Right kidney (tissue), 9 donors: ENCODE measurements around the gene PSMD1.
"Not testable (repeated sequence)": the region's sequence is repeated elsewhere in the genome, so short reads cannot be mapped to it uniquely, and the experiment has no call there.

ENCODE experiments used
- DNase-seq: peaks from one replicate; pipeline ENCODE4 v3.0.0-alpha.2; 2016
- long read RNA-seq, 8 donors: transcript quantifications; one replicate each; lab custom pipeline, GENCODE V29; 2026

The PSMD1 gene
- long read RNA-seq, donor 1, transcript PSMD1-212 (2 exons, 546 nt) = major isoform, 9 of 31 reads
- long read RNA-seq, donor 1, partial matches to known transcripts = 20 of 31 reads
- long read RNA-seq, donor 1, other reads (novel, unspliced or antisense) = 0 of 31 reads
- long read RNA-seq, donor 2, partial matches to known transcripts = 14 of 16 reads
- long read RNA-seq, donor 2, other reads (novel, unspliced or antisense) = 0 of 16 reads
- long read RNA-seq, donor 3, transcript PSMD1-212 (2 exons, 546 nt) = major isoform, 7 of 8 reads
- long read RNA-seq, donor 3, partial matches to known transcripts = 0 of 8 reads
- long read RNA-seq, donor 3, other reads (novel, unspliced or antisense) = 0 of 8 reads
- long read RNA-seq, donor 4, transcript PSMD1-212 (2 exons, 546 nt) = major isoform, 8 of 28 reads
- long read RNA-seq, donor 4, partial matches to known transcripts = 17 of 28 reads
- long read RNA-seq, donor 4, other reads (novel, unspliced or antisense) = 0 of 28 reads
- long read RNA-seq, donor 5, transcript PSMD1-212 (2 exons, 546 nt) = major isoform, 7 of 34 reads
- long read RNA-seq, donor 5, partial matches to known transcripts = 23 of 34 reads
- long read RNA-seq, donor 5, other reads (novel, unspliced or antisense) = 0 of 34 reads
- long read RNA-seq, donor 6, transcript PSMD1-212 (2 exons, 546 nt) = major isoform, 8 of 32 reads
- long read RNA-seq, donor 6, partial matches to known transcripts = 20 of 32 reads
- long read RNA-seq, donor 6, other reads (novel, unspliced or antisense) = 0 of 32 reads
- long read RNA-seq, donor 7, partial matches to known transcripts = 78 of 82 reads
- long read RNA-seq, donor 7, other reads (novel, unspliced or antisense) = 0 of 82 reads
- long read RNA-seq, donor 8, partial matches to known transcripts = 13 of 15 reads
- long read RNA-seq, donor 8, other reads (novel, unspliced or antisense) = 0 of 15 reads

- peak; percentile 99 for DNase-seq
These were observed at the start of gene PSMD1 for GRCh38 chr2:231056453-231057416. Gene PSMD1, plus strand, starts transcription at chr2:231056867. Its CDS starts 159 bp downstream, at chr2:231057026.

GRCh38 chr2:231007286-231008098 is 49.2 kb upstream of the PSMD1 start:
- no peak for DNase-seq

- DNase-seq = no peak
These were observed 48.5 kb upstream of the PSMD1 start for GRCh38 chr2:231008131-231008530.

GRCh38 chr2:231009236-231009919 is 47.3 kb upstream of the PSMD1 start:
- DNase-seq = no peak

- no peak for DNase-seq
These were observed 46.4 kb upstream of the PSMD1 start for GRCh38 chr2:231010201-231010730.

- DNase-seq = no peak
These were observed 45.1 kb upstream of the PSMD1 start for GRCh38 chr2:231011526-231011925.

GRCh38 chr2:231012463-231012862 is 44.2 kb upstream of the PSMD1 start:
- DNase-seq = no peak

GRCh38 chr2:231013820-231014219 is 42.8 kb upstream of the PSMD1 start:
- DNase-seq = no peak

- DNase-seq = no peak
These were observed 41.2 kb upstream of the PSMD1 start for GRCh38 chr2:231015478-231015877.

- no peak for DNase-seq
These were observed 40.7 kb upstream of the PSMD1 start for GRCh38 chr2:231015926-231016325.

GRCh38 chr2:231016566-231017230 is 40.0 kb upstream of the PSMD1 start:
- no peak for DNase-seq

GRCh38 chr2:231017231-231017598 is 39.5 kb upstream of the PSMD1 start:
- no peak for DNase-seq

GRCh38 chr2:231018184-231018583 is 38.5 kb upstream of the PSMD1 start:
- DNase-seq = no peak

GRCh38 chr2:231025059-231025458 is 31.6 kb upstream of the PSMD1 start:
- DNase-seq = not testable (repeated sequence)

GRCh38 chr2:231028889-231029288 is 27.8 kb upstream of the PSMD1 start:
- no peak for DNase-seq

- DNase-seq = no peak
These were observed 27.1 kb upstream of the PSMD1 start for GRCh38 chr2:231029563-231029962.

GRCh38 chr2:231030725-231031124 is 25.9 kb upstream of the PSMD1 start:
- DNase-seq = no peak

GRCh38 chr2:231032575-231033140 is 24.0 kb upstream of the PSMD1 start:
- no peak for DNase-seq
